Measurements from ENCODE around the gene MMP19. TPM values are rescaled to one million over a fixed set of nuclear protein-coding genes. Genes with fewer than 3 reads are reported as not detected.
"Not testable (repeated sequence)": the region's sequence is repeated elsewhere in the genome, so short reads cannot be mapped to it uniquely, and the experiment has no call there.

MMP19 gene
- not detected in 2 replicates for total RNA-seq

DNA sequence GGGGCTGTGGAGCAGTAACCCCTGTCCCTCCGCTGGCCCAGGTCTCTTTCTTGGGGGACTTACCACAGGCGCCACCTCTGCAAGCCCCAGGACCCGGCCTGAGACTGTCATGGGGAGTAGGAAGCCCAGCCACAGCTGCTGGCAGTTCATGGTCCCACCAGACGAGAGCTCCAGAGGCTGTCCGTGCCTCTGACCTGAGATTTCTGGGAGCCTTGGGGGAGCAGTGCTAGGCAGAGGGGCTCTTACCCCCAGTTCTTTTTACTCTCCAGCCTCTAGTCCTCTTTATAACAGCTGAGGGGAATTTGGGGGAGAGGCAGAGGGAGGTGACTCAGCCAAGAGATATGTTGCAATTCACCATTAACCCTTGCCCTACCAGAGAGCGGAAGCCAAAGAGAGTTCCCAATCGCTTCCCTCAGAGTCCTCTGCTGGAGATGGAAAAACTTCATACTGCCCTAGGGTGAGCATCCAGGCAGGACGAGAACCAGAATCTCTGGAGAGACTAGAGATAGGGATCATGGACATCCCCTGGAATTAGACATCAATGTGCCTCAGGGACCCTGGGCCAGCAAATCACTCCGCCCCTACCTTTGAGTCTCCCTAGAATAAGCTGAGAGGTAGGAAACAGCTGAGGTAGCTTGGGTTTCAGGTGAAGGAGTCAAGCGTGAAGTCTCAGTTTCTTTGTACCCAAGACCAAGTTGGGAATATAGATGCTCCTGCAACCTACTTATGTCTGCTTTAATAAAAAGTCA is at the start of gene MMP19:
Gene MMP19, minus strand, starts transcription at position 256 of the 749 bp plus-strand sequence. Its CDS starts 106 bp downstream, at position 150.
- intact Hi-C loops (cut with micrococcal nuclease), result no loop called here
- Mint-ChIP-seq H3K4me3 (ENCODE audit: low read depth) (no peak within 1 kb of the TSS), H3K36me3 (ENCODE audit: low read depth) (no peaks in the 10 kb centered on the region), H3K27ac (no peak within 1 kb of the TSS), H3K9me3 (no peaks in the 10 kb centered on the region), H3K27me3 (ENCODE audit: low read depth) (no peaks in the 10 kb centered on the region), H3K4me1 (ENCODE audit: low read depth) (peaks cover 8% of the 10 kb centered on the region)
- no peak for DNase-seq (ENCODE audit: low spot score)

DNA sequence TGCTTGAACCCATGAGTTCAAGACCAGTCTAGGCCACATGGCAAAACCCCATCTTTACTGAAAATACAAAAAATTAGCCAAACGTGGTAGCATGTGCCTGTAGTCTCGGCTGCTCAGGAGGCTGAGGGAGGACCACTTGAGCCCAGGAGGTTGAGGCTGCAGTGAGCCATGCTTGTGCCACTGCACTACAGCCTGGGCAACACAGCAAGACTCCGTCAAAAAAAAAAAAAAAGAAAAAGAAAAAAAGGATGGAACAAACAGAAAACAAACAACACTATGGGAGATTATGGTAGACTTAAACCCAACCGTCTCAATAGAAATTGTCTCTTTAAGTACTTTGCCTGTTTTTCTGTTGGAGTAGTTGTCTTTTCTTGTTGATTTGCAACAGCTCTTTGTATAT is 48.6 kb upstream of the MMP19 start:
- Mint-ChIP-seq H3K9me3 (no peaks in the 10 kb centered on the region), H3K4me1 (ENCODE audit: low read depth) (no peaks in the 10 kb centered on the region), H3K27ac (no peak overlapping the region), H3K27me3 (ENCODE audit: low read depth) (no peaks in the 10 kb centered on the region), H3K4me3 (ENCODE audit: low read depth) (no peak overlapping the region), H3K36me3 (ENCODE audit: low read depth) (no peaks in the 10 kb centered on the region)
- intact Hi-C loops (cut with micrococcal nuclease), result no loop called here
- no peak for DNase-seq (ENCODE audit: low spot score)

GRCh38 chr12:55885113-55885512 is 42.4 kb upstream of the MMP19 start:
- Mint-ChIP-seq H3K27me3 (ENCODE audit: low read depth) (no peaks in the 10 kb centered on the region), H3K27ac (no peak overlapping the region), H3K4me1 (ENCODE audit: low read depth) (peaks cover 10% of the 10 kb centered on the region), H3K4me3 (ENCODE audit: low read depth) (no peak overlapping the region), H3K36me3 (ENCODE audit: low read depth) (no peaks in the 10 kb centered on the region), H3K9me3 (no peaks in the 10 kb centered on the region)
- intact Hi-C loops (cut with micrococcal nuclease), result no loop called here
- no peak for DNase-seq (ENCODE audit: low spot score)

- no peak overlapping the region for H3K27ac Mint-ChIP-seq
- H3K4me3 Mint-ChIP-seq (ENCODE audit: low read depth), result no peak overlapping the region
Measured at GRCh38 chr12:55877824-55878223, 35.1 kb upstream of the MMP19 start.

GRCh38 chr12:55875704-55876467 is 33.1 kb upstream of the MMP19 start:
- peaks cover 3% of the 10 kb centered on the region for H3K4me1 Mint-ChIP-seq (ENCODE audit: low read depth)
- peaks cover 12% of the 10 kb centered on the region for H3K36me3 Mint-ChIP-seq (ENCODE audit: low read depth)
- no peak overlapping the region for H3K27ac Mint-ChIP-seq
- H3K9me3 Mint-ChIP-seq, result peaks cover 10% of the 10 kb centered on the region
- intact Hi-C loops (cut with micrococcal nuclease), result no loop called here
- no peaks in the 10 kb centered on the region for H3K27me3 Mint-ChIP-seq (ENCODE audit: low read depth)
- DNase-seq (ENCODE audit: low spot score), result no peak
- no peak overlapping the region for H3K4me3 Mint-ChIP-seq (ENCODE audit: low read depth)

More at GRCh38 chr12:55877824-55878223, 35.1 kb upstream of the MMP19 start:
- no peak for DNase-seq (ENCODE audit: low spot score)
- intact Hi-C loops (cut with micrococcal nuclease), result no loop called here
- Mint-ChIP-seq H3K9me3 (peaks cover 10% of the 10 kb centered on the region), H3K4me1 (ENCODE audit: low read depth) (peaks cover 6% of the 10 kb centered on the region), H3K36me3 (ENCODE audit: low read depth) (peaks cover 12% of the 10 kb centered on the region), H3K27me3 (ENCODE audit: low read depth) (no peaks in the 10 kb centered on the region)

DNA sequence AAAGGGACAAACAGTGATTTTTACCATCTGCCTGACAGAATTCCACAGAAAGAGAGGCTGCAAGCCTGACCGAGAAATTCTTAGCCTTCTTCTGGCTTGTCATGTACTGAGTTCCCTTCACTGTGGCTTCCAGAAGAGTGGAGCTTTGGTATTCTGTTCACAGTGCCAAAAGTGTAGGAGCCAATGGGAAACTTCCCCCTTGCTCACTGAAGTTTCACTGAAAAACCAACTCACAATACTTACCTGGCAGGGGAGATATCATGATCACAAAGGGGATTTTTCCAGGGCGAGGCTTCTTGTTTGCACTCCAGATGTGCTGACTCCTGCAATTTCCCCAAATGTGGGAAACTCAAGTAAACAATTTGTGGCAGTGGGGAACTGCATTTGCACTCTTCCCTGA is 31.7 kb upstream of the MMP19 start:
- H3K9me3 Mint-ChIP-seq, result peaks cover 10% of the 10 kb centered on the region
- no peak overlapping the region for H3K4me3 Mint-ChIP-seq (ENCODE audit: low read depth)
- intact Hi-C loops (cut with micrococcal nuclease), result no loop called here
- H3K27ac Mint-ChIP-seq, result no peak overlapping the region
- peaks cover 12% of the 10 kb centered on the region for H3K36me3 Mint-ChIP-seq (ENCODE audit: low read depth)
- no peaks in the 10 kb centered on the region for H3K27me3 Mint-ChIP-seq (ENCODE audit: low read depth)
- no peak for DNase-seq (ENCODE audit: low spot score)
- no peaks in the 10 kb centered on the region for H3K4me1 Mint-ChIP-seq (ENCODE audit: low read depth)

GRCh38 chr12:55866454-55867004 is 23.8 kb upstream of the MMP19 start:
- intact Hi-C loops (cut with micrococcal nuclease); H3K27me3 Mint-ChIP-seq (ENCODE audit: low read depth); H3K4me1 Mint-ChIP-seq (ENCODE audit: low read depth); H3K4me3 Mint-ChIP-seq (ENCODE audit: low read depth); DNase-seq (ENCODE audit: low spot score); H3K36me3 Mint-ChIP-seq (ENCODE audit: low read depth); H3K9me3 Mint-ChIP-seq; H3K27ac Mint-ChIP-seq: not testable (repeated sequence)

GRCh38 chr12:55865327-55865726 is 22.6 kb upstream of the MMP19 start:
- Mint-ChIP-seq H3K4me3 (ENCODE audit: low read depth) (no peak overlapping the region), H3K9me3 (peaks cover 5% of the 10 kb centered on the region), H3K36me3 (ENCODE audit: low read depth) (no peaks in the 10 kb centered on the region), H3K27me3 (ENCODE audit: low read depth) (no peaks in the 10 kb centered on the region), H3K27ac (no peak overlapping the region), H3K4me1 (ENCODE audit: low read depth) (no peaks in the 10 kb centered on the region)
- intact Hi-C loops (cut with micrococcal nuclease), result no loop called here
- no peak for DNase-seq (ENCODE audit: low spot score)

- H3K36me3 Mint-ChIP-seq (ENCODE audit: low read depth); H3K4me3 Mint-ChIP-seq (ENCODE audit: low read depth); H3K4me1 Mint-ChIP-seq (ENCODE audit: low read depth): not testable (repeated sequence)
Measured at GRCh38 chr12:55862931-55863330, 20.2 kb upstream of the MMP19 start.

DNA sequence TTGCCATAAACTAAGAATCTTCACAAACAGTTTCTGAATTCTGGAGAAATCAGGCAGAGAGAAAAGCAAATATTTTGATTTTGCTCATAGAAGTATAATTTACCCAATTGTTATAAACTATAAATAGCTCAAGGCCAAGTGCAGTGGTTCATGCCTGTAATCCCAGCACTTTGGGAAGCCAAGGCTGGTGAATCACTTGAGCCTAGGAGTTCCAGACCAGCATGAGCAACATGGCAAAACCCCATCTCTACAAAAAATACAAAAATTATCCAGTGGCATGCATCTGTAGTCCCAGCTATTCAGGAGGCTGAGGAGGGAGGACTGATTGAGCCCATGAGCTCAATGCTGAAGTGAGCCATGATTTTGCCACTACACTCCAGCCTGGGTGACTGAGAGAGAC is 19.6 kb upstream of the MMP19 start:
- no peaks in the 10 kb centered on the region for H3K4me1 Mint-ChIP-seq (ENCODE audit: low read depth)
- no peak overlapping the region for H3K27ac Mint-ChIP-seq

More at GRCh38 chr12:55862931-55863330, 20.2 kb upstream of the MMP19 start:
- intact Hi-C loops (cut with micrococcal nuclease); H3K27me3 Mint-ChIP-seq (ENCODE audit: low read depth); DNase-seq (ENCODE audit: low spot score); H3K9me3 Mint-ChIP-seq; H3K27ac Mint-ChIP-seq: not testable (repeated sequence)

DNA sequence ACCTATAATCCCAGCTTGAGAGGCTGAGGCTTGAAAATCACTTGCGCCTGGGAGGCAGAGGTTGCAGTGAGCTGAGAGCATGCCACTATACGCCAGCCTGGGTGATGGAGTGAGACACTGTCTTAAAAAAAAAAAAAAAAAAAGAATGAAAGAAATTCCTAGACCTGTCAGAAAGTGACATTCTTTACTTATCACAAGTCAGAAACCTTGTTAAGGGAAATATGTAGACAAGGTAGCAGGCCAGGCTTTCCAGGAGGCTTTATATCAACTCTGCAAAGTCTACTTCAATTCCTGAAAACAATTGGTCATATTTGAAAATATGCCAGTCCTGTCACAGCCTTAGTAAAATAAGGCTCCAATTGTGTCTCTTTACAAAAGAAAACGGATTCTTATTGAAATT is 19.1 kb upstream of the MMP19 start:
- Mint-ChIP-seq H3K9me3 (peaks cover 5% of the 10 kb centered on the region), H3K36me3 (ENCODE audit: low read depth) (no peaks in the 10 kb centered on the region), H3K27me3 (ENCODE audit: low read depth) (peaks cover 2% of the 10 kb centered on the region), H3K4me1 (ENCODE audit: low read depth) (no peaks in the 10 kb centered on the region), H3K27ac (no peak overlapping the region), H3K4me3 (ENCODE audit: low read depth) (no peak overlapping the region)
- no peak for DNase-seq (ENCODE audit: low spot score)
- intact Hi-C loops (cut with micrococcal nuclease), result no loop called here

More for the DNA sequence above, 19.6 kb upstream of the MMP19 start:
- no peak for DNase-seq (ENCODE audit: low spot score)
- H3K9me3 Mint-ChIP-seq, result peaks cover 5% of the 10 kb centered on the region
- H3K36me3 Mint-ChIP-seq (ENCODE audit: low read depth), result no peaks in the 10 kb centered on the region
- peaks cover 2% of the 10 kb centered on the region for H3K27me3 Mint-ChIP-seq (ENCODE audit: low read depth)
- intact Hi-C loops (cut with micrococcal nuclease), result no loop called here
- no peak overlapping the region for H3K4me3 Mint-ChIP-seq (ENCODE audit: low read depth)

- no peak overlapping the region for H3K4me3 Mint-ChIP-seq (ENCODE audit: low read depth)
- no peaks in the 10 kb centered on the region for H3K4me1 Mint-ChIP-seq (ENCODE audit: low read depth)
- no peak overlapping the region for H3K27ac Mint-ChIP-seq
- DNase-seq (ENCODE audit: low spot score), result no peak
- H3K36me3 Mint-ChIP-seq (ENCODE audit: low read depth), result no peaks in the 10 kb centered on the region
- H3K27me3 Mint-ChIP-seq (ENCODE audit: low read depth), result peaks cover 2% of the 10 kb centered on the region
- peaks cover 5% of the 10 kb centered on the region for H3K9me3 Mint-ChIP-seq
- intact Hi-C loops (cut with micrococcal nuclease), result no loop called here
Measured at GRCh38 chr12:55861396-55861795, 18.7 kb upstream of the MMP19 start.

DNA sequence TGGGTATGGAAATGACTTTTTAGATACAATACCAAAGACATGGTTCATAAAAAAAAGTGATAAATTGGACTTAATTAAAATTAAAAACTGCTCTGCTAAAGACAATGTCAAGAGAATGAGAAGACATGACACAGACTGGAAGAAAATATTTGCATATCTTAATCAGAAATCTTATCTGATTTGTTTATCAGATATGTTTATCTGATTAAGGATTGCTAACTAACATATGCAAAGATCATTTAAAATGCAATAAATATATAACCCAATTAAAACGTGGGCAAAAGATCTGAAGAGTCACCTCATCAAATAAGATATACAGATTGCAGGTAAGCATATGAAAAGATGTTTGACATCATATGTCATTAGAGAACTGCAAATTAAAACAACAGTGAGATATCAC is 10.0 kb upstream of the MMP19 start:
- Mint-ChIP-seq H3K9me3 (no peaks in the 10 kb centered on the region), H3K4me3 (ENCODE audit: low read depth) (no peak overlapping the region), H3K4me1 (ENCODE audit: low read depth) (peaks cover under 1% of the 10 kb centered on the region), H3K27ac (no peak overlapping the region), H3K36me3 (ENCODE audit: low read depth) (no peaks in the 10 kb centered on the region), H3K27me3 (ENCODE audit: low read depth) (peaks cover 16% of the 10 kb centered on the region)
- intact Hi-C loops (cut with micrococcal nuclease), result no loop called here
- DNase-seq (ENCODE audit: low spot score), result no peak

Measured in activated T-helper 2 cell treated with anti-CD3 and anti-CD28 coated beads, Interferon-gamma antibody, Interleukin-2, Interleukin-4, amounts not matched to agents 10 μg/mL and 5 μg/mL and 100 μg/mL, durations not matched to agents 14 hours and 24 hours and 36 hours (primary cell).